Measurements from ENCODE around the gene CD55.

The CD55 gene

DNA sequence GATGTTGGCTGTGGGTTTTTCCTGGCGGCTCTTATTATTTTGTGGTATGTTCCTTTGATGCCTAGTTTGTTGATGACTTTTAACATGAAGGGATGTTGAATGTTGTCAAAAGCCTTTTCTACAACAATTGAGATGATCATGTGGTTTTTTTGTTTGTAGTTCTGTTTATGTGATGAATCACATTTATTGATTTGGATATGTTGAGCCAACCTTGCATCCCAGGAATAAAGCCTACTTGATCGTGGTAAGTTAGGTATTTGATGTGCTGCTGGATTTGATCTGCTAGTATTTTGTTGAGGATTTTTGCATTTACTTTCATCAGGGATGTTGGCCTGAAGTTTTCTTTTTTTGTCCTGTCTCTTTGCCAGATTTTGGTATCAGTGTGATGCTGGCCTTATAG is 28.5 kb downstream of the CD55 start:
- no peak overlapping the region for H3K27ac ChIP-seq (replicated peaks)

GRCh38 chr1:207352554-207352953 is 31.1 kb downstream of the CD55 start:
- DNase-seq (ENCODE audit: low read depth in 1 of 2, low spot score in 1 of 2): no peak
- H3K27ac ChIP-seq (replicated peaks): no peak overlapping the region
- no peak overlapping the region for H3K4me3 ChIP-seq (replicated peaks; ENCODE audit: insufficient read depth, low read length)
- TF ChIP-seq, protein P1, sequence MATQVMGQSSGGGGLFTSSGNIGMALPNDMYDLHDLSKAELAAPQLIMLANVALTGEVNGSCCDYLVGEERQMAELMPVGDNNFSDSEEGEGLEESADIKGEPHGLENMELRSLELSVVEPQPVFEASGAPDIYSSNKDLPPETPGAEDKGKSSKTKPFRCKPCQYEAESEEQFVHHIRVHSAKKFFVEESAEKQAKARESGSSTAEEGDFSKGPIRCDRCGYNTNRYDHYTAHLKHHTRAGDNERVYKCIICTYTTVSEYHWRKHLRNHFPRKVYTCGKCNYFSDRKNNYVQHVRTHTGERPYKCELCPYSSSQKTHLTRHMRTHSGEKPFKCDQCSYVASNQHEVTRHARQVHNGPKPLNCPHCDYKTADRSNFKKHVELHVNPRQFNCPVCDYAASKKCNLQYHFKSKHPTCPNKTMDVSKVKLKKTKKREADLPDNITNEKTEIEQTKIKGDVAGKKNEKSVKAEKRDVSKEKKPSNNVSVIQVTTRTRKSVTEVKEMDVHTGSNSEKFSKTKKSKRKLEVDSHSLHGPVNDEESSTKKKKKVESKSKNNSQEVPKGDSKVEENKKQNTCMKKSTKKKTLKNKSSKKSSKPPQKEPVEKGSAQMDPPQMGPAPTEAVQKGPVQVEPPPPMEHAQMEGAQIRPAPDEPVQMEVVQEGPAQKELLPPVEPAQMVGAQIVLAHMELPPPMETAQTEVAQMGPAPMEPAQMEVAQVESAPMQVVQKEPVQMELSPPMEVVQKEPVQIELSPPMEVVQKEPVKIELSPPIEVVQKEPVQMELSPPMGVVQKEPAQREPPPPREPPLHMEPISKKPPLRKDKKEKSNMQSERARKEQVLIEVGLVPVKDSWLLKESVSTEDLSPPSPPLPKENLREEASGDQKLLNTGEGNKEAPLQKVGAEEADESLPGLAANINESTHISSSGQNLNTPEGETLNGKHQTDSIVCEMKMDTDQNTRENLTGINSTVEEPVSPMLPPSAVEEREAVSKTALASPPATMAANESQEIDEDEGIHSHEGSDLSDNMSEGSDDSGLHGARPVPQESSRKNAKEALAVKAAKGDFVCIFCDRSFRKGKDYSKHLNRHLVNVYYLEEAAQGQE (IDR thresholded peaks at IDR 0.05; ENCODE audit: insufficient replicate concordance, low read depth): no peak
- TF ChIP-seq SPI1 (IDR thresholded peaks at IDR 0.05; ENCODE audit: borderline replicate concordance, low read depth) (no peak), POLR2AphosphoS5 (IDR thresholded peaks at IDR 0.05; ENCODE audit: low read depth) (no peak), GABPA (IDR thresholded peaks at IDR 0.05; ENCODE audit: low read depth) (no peak)
- TF ChIP-seq, protein P2, sequence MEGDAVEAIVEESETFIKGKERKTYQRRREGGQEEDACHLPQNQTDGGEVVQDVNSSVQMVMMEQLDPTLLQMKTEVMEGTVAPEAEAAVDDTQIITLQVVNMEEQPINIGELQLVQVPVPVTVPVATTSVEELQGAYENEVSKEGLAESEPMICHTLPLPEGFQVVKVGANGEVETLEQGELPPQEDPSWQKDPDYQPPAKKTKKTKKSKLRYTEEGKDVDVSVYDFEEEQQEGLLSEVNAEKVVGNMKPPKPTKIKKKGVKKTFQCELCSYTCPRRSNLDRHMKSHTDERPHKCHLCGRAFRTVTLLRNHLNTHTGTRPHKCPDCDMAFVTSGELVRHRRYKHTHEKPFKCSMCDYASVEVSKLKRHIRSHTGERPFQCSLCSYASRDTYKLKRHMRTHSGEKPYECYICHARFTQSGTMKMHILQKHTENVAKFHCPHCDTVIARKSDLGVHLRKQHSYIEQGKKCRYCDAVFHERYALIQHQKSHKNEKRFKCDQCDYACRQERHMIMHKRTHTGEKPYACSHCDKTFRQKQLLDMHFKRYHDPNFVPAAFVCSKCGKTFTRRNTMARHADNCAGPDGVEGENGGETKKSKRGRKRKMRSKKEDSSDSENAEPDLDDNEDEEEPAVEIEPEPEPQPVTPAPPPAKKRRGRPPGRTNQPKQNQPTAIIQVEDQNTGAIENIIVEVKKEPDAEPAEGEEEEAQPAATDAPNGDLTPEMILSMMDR (IDR thresholded peaks at IDR 0.05; ENCODE audit: insufficient read depth, low read length): no peak
- H3K27me3 ChIP-seq (ENCODE audit: insufficient read depth, poor library complexity, severe bottlenecking): no peaks in the 10 kb centered on the region

More for the DNA sequence above, 28.5 kb downstream of the CD55 start:
- TF ChIP-seq POLR2AphosphoS5 (IDR thresholded peaks at IDR 0.05; ENCODE audit: low read depth) (no peak), GABPA (IDR thresholded peaks at IDR 0.05; ENCODE audit: low read depth) (no peak), SPI1 (IDR thresholded peaks at IDR 0.05; ENCODE audit: borderline replicate concordance, low read depth) (no peak)
- TF ChIP-seq, protein P2 (IDR thresholded peaks at IDR 0.05; ENCODE audit: insufficient read depth, low read length): no peak
- TF ChIP-seq, protein P1 (IDR thresholded peaks at IDR 0.05; ENCODE audit: insufficient replicate concordance, low read depth): no peak
- DNase-seq (ENCODE audit: low read depth in 1 of 2, low spot score in 1 of 2): no peak
- no peak overlapping the region for H3K4me3 ChIP-seq (replicated peaks; ENCODE audit: insufficient read depth, low read length)
- H3K27me3 ChIP-seq (ENCODE audit: insufficient read depth, poor library complexity, severe bottlenecking): no peaks in the 10 kb centered on the region

DNA sequence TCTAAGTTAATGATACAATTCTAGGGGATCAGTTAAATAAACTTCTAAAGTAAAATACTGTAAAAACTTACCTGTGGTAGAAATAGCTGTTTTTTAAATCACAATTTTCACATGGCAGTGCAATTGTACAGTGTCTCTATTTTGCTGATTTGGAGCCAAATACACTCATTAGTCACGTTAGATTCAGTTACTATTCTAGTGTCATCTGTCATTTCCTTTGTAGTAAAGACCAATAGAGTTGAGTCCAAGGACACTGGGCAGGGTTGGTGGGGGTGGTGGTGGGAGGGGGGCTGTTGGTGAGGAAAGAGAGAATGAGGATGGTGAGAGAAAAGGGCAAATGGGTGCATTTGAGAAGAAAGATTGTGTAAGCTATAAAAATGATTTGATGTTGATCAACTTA is 33.6 kb downstream of the CD55 start:
- Histone ChIP-seq H3K27me3 (ENCODE audit: insufficient read depth, poor library complexity, severe bottlenecking) (no peaks in the 10 kb centered on the region), H3K4me3 (replicated peaks; ENCODE audit: insufficient read depth, low read length) (no peak overlapping the region), H3K27ac (replicated peaks) (no peak overlapping the region)
- TF ChIP-seq SPI1 (IDR thresholded peaks at IDR 0.05; ENCODE audit: borderline replicate concordance, low read depth) (no peak), POLR2AphosphoS5 (IDR thresholded peaks at IDR 0.05; ENCODE audit: low read depth) (no peak), GABPA (IDR thresholded peaks at IDR 0.05; ENCODE audit: low read depth) (no peak)
- TF ChIP-seq, protein P1 (IDR thresholded peaks at IDR 0.05; ENCODE audit: insufficient replicate concordance, low read depth): no peak
- TF ChIP-seq, protein P2 (IDR thresholded peaks at IDR 0.05; ENCODE audit: insufficient read depth, low read length): no peak
- no peak for DNase-seq (ENCODE audit: low read depth in 1 of 2, low spot score in 1 of 2)
